Stromal cell of bone marrow (primary cell): ENCODE data around the gene MISP3.

Source experiments
- DNase-seq: peaks from one replicate; pipeline ENCODE4 v3.0.0-alpha.2; 2012; ENCODE audit warnings: low read depth

MISP3 gene

GRCh38 chr19:14053500-14053899, 19.1 kb upstream of the MISP3 start:
- no peak for DNase-seq

- no peak for DNase-seq
Measured at GRCh38 chr19:14054099-14054498, 18.5 kb upstream of the MISP3 start.

GRCh38 chr19:14054721-14055120, 17.9 kb upstream of the MISP3 start:
- no peak for DNase-seq

- DNase-seq = no peak
Measured at GRCh38 chr19:14055396-14055795, 17.2 kb upstream of the MISP3 start.

GRCh38 chr19:14056069-14056666, 16.4 kb upstream of the MISP3 start:
- DNase-seq = no peak

GRCh38 chr19:14056741-14057356, 15.7 kb upstream of the MISP3 start:
- DNase-seq = no peak

DNA sequence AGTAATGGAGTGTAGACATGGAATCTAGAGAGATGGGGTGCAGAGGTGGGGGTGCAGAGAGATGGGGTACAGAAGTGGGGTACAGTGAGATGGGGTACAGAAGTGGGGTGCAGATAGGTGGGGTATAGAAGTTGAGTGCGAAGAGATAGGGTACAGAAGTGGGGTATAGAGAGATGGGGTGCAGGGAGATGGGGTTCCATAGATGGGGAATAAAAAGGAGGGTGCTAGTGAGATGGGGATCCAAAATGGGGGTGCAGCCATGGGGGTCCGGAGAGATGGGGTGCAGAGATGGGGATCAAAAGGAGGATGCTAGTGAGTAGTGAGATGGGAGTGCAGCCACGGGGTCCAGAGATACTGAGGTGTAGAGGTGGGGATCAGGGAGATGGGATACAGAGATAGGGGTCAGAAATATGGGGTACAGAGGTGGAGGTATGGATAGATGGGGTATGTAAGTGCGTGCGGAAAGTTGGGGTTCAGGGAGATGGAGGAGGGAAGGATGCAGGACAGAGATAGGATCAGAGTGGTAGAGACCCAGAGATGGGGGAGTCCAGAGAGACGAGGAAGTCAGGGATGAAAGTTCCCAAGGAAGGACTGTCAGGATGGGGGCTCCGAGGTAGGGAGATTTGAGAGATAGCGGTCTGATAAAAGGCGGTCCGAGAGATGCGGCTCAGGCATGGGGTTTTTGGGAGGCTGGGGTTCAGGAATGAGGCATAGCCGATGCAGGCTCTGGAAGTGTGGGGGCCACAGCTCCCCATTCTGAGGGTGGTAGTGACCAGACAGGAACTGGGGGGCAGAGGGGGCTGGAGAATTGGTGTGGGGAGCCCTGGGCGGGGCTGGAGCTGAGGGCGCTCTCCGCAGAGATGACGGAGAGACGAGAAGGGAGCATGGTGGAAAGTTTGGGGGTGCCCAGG, 14.1 kb upstream of the MISP3 start:
- DNase-seq = no peak

GRCh38 chr19:14059093-14059480, 13.5 kb upstream of the MISP3 start:
- no peak for DNase-seq

DNA sequence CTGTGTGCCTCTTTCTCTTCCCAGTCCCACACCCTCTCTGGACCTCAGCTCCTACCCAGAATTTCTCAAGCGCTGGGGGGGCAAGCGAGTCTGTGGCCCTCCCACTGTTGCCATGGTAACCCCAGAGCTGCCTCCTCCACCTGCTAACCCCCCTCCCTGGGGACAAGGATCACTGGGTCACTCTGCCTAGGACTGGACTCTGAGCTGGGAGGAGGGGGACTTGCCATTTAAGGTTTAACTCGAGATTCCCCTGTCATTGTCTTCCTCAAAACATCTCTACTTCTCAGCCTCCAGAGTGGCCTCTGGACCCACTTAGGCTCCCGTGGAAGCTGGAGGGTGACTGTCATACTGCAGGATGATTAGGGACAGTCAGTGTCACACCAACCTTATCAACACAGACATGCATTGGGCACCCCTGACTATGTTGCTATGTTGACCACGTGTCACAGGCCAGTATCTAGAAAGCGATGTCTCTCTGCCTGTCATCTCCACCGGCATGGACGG, 12.9 kb upstream of the MISP3 start:
- no peak for DNase-seq

- DNase-seq = no peak
Measured at GRCh38 chr19:14061081-14061749, 11.4 kb upstream of the MISP3 start.

- no peak for DNase-seq
Measured at GRCh38 chr19:14061751-14062557, 10.6 kb upstream of the MISP3 start, which contains the start of gene PALM3. PALM3 (minus strand) TSS chr19:14062076; CDS start chr19:14061980, 96 bp downstream.

GRCh38 chr19:14062558-14062855, 10.1 kb upstream of the MISP3 start:
- DNase-seq = no peak

GRCh38 chr19:14063105-14063504, 9.5 kb upstream of the MISP3 start:
- DNase-seq = no peak

DNA sequence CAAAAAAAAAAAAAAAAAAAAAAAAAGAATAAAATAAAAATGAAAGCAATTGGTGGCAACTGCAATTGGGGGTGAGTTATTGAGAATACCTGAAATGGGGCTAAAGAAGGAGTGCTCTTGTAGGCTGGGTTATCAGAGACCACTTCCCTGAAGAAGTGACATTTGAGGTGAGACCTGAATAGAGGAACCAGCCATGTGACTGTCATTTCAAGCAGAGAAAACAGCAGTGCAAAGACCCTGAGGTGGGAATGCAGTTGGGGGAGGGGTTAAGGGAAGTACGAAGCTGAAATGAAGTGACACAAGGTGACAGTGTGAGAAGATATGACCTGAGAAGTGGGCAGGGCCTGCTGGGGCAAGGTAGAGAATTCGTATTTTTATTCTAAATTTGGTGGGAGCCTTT, 6.5 kb upstream of the MISP3 start:
- DNase-seq = no peak

GRCh38 chr19:14070268-14071050, 2.1 kb upstream of the MISP3 start:
- no peak for DNase-seq

DNA sequence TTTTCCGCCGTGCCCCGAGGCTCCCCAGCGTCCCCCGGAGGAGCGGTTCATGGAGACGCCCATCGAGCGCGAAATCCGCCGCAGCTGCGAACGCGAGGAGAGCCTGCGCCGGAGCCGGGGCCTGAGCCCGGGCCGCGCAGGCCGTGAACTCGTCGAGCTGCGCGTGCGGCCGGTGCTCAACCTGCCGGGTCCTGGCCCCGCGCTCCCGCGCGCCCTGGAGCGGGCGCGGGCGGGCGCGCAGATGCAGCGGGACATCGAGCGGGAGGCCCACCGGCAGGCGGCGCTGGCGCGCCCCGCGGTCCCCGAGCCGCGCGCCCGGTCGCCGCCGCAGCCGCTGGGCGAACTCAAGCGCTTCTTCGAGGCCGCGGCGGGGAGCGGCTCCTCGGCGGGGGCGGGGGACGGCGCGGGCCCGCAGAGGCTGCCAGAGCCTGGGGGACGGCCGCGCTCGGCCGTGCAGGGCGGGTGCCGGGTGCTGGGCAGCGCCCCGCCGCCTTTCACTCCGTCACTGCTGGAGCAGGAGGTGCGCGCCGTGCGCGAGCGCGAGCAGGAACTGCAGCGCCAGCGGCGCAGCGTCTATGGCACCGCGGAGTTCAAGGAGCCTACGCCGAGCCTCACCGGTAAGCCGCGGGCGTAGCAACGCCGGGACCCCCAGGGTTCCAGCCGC, 807 bp downstream of the MISP3 start:
- DNase-seq = peak; percentile 58

- no peak for DNase-seq
Measured at GRCh38 chr19:14073925-14074838, 1.6 kb downstream of the MISP3 start.

DNA sequence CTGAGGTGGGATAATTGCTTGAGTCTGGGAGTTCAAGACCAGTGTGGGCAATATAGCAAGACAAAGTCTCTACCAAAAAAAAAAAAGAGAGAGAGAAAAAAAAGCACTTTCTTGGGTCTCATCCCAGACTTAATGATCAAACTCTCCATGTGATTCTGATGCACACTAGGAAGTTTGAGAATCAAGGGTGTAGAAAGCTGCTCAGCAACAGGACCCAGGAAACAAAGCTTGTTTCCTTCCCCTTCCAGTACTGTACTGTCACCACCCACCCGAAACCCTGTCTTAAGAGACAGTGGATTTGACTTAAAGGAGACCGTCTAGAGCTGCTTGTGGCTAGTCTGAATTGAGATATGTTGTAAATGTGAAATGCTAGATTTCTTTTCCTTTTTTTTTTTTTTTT, 5.8 kb downstream of the MISP3 start:
- DNase-seq = peak; percentile 82
